Omental fat pad (tissue), 4 donors: ENCODE results near the gene ISG15. TPM values are rescaled to one million over a fixed set of nuclear protein-coding genes. Genes with fewer than 3 reads are reported as not detected.

ENCODE experiments used
- ATAC-seq: fragments of 150-250 bp; one replicate; pipeline ENCODE4 v1.9.1; 2016; ENCODE audit warnings: mild to moderate bottlenecking, moderate library complexity; ENCODE audit not compliant: low FRiP score
- DNase-seq: peaks from one replicate; pipeline ENCODE4 v3.0.0-alpha.2; 2019; ENCODE audit warnings: low spot score
- total RNA-seq, 4 donors: library from RNA; depleted of rRNA; stranded (reverse); fragments of >200 nt; gene quantifications; one replicate each; pipeline ENCODE4 v1.1.0, GENCODE V29; 2016
- TF ChIP-seq, protein P1 (sequence below), 3 donors: fragments of 450-650 bp; IDR thresholded peaks; one replicate each; pipeline ENCODE4 v1.5.1; 2016 to 2017; ENCODE audit warnings: antibody characterized with exemption in 3 of 3, mild to moderate bottlenecking in 3 of 3, moderate library complexity in 2 of 3

The ISG15 gene
- total RNA-seq, 4 donors from 2014 or later = 27.7 to 84.3 (median 32.6) TPM

DNA sequence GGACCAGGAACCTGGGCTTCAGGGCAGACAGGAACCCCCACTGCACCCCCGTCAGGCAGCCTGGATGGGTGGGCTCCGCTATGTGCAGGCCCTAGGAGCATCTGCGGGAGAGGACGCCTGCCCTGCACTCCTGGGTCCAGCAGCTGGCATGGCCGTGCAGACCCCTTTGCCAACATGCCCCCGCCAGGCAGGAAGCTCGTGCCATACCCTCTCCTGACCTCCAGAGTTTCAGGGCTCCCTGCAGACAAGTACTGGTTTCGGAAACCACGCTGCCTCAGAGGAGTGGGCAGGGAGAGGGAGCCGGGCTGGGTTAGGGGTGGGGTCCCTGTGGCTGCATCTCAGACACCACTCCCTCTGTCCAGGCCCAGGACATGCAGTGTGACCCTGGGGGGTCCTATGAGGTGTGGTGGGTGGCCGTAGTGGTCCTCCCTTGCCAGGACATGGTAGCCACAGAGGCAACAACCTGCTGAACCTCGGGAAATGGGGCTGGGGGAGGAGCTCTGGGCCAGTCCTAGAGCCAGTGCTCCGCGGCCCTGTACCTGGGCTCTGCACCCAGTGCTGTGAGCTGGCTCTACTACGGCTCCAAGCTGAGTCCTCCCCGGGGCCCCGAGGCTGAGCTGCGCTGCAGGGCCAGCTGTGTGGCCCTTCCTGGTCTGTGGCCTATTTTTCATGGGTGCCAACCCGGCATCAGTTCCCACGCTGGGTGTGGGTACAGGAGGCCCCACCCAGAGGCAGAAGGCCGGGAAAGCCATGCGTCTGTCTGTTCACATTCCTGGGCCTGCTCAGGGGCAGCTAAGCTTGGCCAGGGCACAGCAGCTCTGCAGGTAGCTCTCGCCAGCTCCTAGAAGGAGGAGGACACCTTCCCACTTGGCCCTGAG is 45.6 kb upstream of the ISG15 start:
- no peak for DNase-seq
- no peak for ATAC-seq
- TF ChIP-seq, protein P1, sequence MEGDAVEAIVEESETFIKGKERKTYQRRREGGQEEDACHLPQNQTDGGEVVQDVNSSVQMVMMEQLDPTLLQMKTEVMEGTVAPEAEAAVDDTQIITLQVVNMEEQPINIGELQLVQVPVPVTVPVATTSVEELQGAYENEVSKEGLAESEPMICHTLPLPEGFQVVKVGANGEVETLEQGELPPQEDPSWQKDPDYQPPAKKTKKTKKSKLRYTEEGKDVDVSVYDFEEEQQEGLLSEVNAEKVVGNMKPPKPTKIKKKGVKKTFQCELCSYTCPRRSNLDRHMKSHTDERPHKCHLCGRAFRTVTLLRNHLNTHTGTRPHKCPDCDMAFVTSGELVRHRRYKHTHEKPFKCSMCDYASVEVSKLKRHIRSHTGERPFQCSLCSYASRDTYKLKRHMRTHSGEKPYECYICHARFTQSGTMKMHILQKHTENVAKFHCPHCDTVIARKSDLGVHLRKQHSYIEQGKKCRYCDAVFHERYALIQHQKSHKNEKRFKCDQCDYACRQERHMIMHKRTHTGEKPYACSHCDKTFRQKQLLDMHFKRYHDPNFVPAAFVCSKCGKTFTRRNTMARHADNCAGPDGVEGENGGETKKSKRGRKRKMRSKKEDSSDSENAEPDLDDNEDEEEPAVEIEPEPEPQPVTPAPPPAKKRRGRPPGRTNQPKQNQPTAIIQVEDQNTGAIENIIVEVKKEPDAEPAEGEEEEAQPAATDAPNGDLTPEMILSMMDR (IDR thresholded peaks at IDR 0.05) = no peak

DNA sequence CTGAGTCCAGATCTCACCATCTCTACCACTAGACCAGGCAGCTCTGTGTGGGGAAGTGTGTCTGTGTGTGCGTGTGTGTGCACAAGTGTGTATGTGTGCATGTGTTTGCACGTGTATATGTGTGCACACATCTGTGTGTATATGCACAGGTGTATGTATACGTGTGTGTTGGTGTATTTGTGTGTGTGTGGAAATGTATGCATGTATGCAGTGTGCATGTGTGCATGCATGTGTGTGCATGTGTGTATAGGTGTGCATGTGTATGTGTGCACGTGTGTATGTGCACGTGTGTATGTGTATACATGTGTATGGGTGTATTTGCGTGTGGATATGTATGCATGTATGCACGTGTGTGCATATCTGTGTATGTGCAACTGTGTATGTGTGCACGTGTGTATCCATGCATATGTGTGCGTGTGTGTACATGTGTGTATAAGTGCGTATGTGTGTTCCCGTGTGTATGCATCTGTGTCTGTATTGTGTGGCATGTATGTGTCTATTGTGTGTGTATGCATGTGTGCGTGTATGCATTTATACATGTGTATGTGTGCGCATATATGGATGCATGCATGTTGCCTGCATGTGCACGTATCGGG is 43.9 kb upstream of the ISG15 start:
- ATAC-seq = no peak
- TF ChIP-seq, protein P1 (IDR thresholded peaks at IDR 0.05) = no peak
- DNase-seq = no peak

DNA sequence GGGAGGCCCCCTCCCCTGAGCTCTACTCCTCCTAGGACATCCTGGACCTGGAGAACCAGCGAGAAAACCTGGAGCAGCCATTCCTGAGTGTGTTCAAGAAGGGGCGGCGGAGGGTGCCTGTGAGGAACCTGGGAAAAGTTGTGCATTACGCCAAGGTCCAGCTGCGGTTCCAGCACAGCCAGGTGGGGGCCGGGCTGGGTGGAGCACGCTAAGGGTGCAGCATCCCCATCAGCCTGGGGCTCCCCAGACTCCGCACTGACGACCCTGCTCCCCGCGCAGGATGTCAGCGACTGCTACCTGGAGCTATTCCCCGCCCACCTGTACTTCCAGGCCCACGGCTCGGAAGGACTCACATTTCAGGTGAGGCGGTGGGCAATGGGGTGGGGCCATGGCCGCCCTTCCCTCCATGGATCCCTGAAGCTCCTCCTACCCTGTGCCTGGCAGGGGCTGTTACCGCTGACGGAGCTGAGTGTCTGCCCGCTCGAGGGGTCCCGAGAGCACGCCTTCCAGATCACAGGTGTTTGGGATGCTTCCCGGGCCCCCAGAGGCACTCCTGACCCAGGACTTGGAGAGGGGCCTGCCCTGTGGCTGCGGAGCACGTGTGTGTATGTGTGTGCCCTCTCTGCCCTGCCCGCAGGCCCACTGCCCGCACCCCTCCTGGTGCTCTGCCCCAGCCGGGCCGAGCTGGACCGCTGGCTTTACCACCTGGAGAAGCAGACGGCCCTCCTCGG is 42.9 kb upstream of the ISG15 start:
- ATAC-seq (no peak), DNase-seq (no peak)
- TF ChIP-seq, protein P1 (IDR thresholded peaks at IDR 0.05) = no peak

DNA sequence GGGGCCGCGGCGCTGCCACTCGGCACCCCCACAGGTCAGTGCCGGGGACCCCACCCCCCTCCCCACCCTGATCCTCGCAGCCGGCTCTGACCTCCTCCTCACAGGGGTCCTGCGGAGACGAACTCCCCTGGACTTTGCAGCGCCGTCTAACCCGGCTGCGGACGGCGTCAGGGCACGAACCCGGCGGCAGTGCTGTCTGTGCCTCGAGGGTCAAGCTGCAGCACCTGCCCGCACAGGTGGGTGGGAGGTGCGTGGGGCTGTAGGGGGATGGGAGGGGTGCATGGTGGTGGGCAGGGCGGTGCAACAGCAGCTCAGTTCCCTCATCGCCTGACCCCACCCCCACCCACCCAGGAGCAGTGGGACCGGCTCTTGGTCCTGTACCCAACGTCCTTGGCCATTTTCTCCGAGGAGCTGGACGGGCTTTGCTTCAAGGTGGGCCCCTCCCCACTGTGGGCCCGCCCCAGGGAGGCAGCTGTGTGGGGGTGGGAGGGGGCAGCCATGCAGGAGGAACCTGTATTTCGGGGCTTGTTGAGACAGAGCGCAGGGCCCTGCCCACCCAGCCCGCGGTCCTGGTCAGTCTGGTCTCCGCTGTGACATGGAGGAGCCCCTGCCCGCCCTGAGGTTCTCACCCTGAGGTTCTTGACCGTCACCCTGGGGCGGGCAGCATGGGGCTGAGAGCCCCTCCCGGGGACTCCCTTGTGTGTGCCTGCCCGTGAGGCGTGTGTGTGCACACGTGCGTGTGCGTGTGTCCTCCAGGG is 42.1 kb upstream of the ISG15 start:
- TF ChIP-seq, protein P1 (IDR thresholded peaks at IDR 0.05) = no peak
- no peak for ATAC-seq
- no peak for DNase-seq

DNA sequence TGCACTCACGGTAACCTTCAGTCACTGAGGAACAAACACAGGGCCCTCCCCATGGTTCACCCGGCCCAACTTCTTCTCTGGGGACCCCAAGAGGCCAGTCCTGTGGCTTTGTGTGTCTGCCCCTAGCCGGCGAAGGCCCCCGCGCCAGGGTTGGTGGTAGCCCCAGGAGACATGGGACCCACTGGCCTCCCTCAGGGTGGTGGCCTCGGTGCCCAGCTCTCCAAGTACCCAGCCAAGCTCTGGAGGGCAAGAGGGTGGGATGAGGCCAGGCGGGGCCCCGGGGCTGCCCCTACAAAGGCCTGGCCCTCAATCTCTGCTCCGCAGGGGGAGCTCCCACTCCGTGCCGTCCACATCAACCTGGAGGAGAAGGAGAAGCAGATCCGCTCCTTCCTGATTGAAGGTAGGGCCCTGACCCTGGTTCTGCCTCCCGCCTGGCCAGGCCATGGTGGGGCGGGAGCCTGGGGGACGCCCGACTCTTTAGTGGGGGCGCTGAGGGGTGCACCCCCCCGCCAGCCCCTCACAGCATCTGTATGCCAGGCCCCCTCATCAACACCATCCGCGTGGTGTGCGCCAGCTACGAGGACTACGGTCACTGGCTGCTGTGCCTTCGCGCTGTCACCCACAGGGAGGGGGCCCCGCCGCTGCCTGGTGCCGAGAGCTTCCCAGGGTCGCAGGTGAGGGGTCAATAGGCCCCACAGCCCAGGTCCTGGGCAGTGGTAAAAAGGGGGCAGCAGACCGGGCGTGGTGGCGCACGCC is 41.4 kb upstream of the ISG15 start:
- DNase-seq = no peak
- ATAC-seq = no peak
- TF ChIP-seq, protein P1 (IDR thresholded peaks at IDR 0.05) = no peak
